Measurements from ENCODE around the gene NPHP3. TPM values are rescaled to one million over a fixed set of nuclear protein-coding genes. Genes with fewer than 3 reads are reported as not detected.

NPHP3 gene
- total and polyA plus RNA-seq, 7 donors, result 3.9 to 9.1 (median 6.9) TPM

GRCh38 chr3:132655471-132655870, 66.7 kb downstream of the NPHP3 start:
- H3K4me3 ChIP-seq, result no peak overlapping the region
- 65 to 77% (median 66%) methylated on average over 2 of the region's 2 CpGs for WGBS, 3 donors
- intact Hi-C loops (cut with DNase I), result no loop called here
- no peak overlapping the region for H3K27ac ChIP-seq
- H3K27me3 ChIP-seq (ENCODE audit: insufficient read depth in 3 of 3, low read length in 2 of 3), result no peaks in the 10 kb centered on the region
- DNase-seq (no peak), ATAC-seq (no peak)
- no peaks in the 10 kb centered on the region for H3K36me3 ChIP-seq (ENCODE audit: insufficient read depth in 1 of 2, low read depth in 1 of 2)
- TF ChIP-seq CTCF (IDR thresholded peaks at IDR 0.05), result no peak
- no peaks in the 10 kb centered on the region for H3K9me3 ChIP-seq
- H3K4me1 ChIP-seq, result peaks cover 8% of the 10 kb centered on the region

GRCh38 chr3:132654721-132655120, 67.5 kb downstream of the NPHP3 start:
- 77 to 85% (median 81%) methylated on average over 5 of the region's 5 CpGs for WGBS, 3 donors
- TF ChIP-seq CTCF (IDR thresholded peaks at IDR 0.05), result no peak
- no peak overlapping the region for H3K4me3 ChIP-seq
- no peaks in the 10 kb centered on the region for H3K27me3 ChIP-seq (ENCODE audit: insufficient read depth in 3 of 3, low read length in 2 of 3)
- no peaks in the 10 kb centered on the region for H3K9me3 ChIP-seq
- no peak overlapping the region for H3K27ac ChIP-seq
- peaks cover 8% of the 10 kb centered on the region for H3K4me1 ChIP-seq
- DNase-seq, result no peak
- H3K36me3 ChIP-seq (ENCODE audit: insufficient read depth in 1 of 2, low read depth in 1 of 2), result no peaks in the 10 kb centered on the region
- intact Hi-C loops (cut with DNase I), result no loop called here
- no peak for ATAC-seq

- Histone ChIP-seq H3K4me3 (no peak overlapping the region), H3K4me1 (peaks cover 8% of the 10 kb centered on the region), H3K9me3 (no peaks in the 10 kb centered on the region), H3K27me3 (ENCODE audit: insufficient read depth in 3 of 3, low read length in 2 of 3) (no peaks in the 10 kb centered on the region), H3K36me3 (ENCODE audit: insufficient read depth in 1 of 2, low read depth in 1 of 2) (no peaks in the 10 kb centered on the region), H3K27ac (no peak overlapping the region)
- 86 to 93% (median 92%) methylated on average over 2 of the region's 2 CpGs for WGBS, 3 donors
- ATAC-seq (no peak), DNase-seq (no peak)
- TF ChIP-seq CTCF (IDR thresholded peaks at IDR 0.05), result no peak
- intact Hi-C loops (cut with DNase I), result no loop called here
These were observed 68.0 kb downstream of the NPHP3 start for GRCh38 chr3:132654190-132654589.

GRCh38 chr3:132652640-132653270, 69.5 kb downstream of the NPHP3 start:
- no peak for ATAC-seq

More at GRCh38 chr3:132652640-132653270, 69.5 kb downstream of the NPHP3 start:
- Histone ChIP-seq H3K36me3 (ENCODE audit: insufficient read depth in 1 of 2, low read depth in 1 of 2) (no peaks in the 10 kb centered on the region), H3K27me3 (ENCODE audit: insufficient read depth in 3 of 3, low read length in 2 of 3) (no peaks in the 10 kb centered on the region), H3K27ac (no peak overlapping the region), H3K4me3 (no peak overlapping the region), H3K9me3 (no peaks in the 10 kb centered on the region), H3K4me1 (no peaks in the 10 kb centered on the region)
- intact Hi-C loops (cut with DNase I), result no loop called here
- TF ChIP-seq CTCF (IDR thresholded peaks at IDR 0.05), result no peak
- WGBS, 3 donors, result 64 to 85% (median 67%) methylated on average over 1 of the region's 1 CpG
- no peak for DNase-seq

Data from psoas muscle (tissue), 8 donors.